Neural cell (in vitro differentiated cells): Measurements from ENCODE around the gene MACROH2A1.

Experiments
- EP300 ChIP-seq: fragments of 450-650 bp; conservative IDR thresholded peaks from 2 replicates; pipeline ENCODE4 v1.6.1; 2014; ENCODE audit warnings: antibody characterized with exemption, mild to moderate bottlenecking, moderate library complexity; ENCODE audit not compliant: poor library complexity, severe bottlenecking
- EZH2 ChIP-seq: fragments of 200-600, 300-800 bp; shearing (Covaris generic), sonication (generic); IDR thresholded peaks from 2 replicates; pipeline ENCODE4 v1.6.1; 2014; ENCODE audit warnings: antibody characterized with exemption, low read length, borderline replicate concordance, mild to moderate bottlenecking; ENCODE audit not compliant: insufficient read depth, poor library complexity, severe bottlenecking
- MXI1 ChIP-seq: fragments of 450-650 bp; conservative IDR thresholded peaks from 2 replicates; pipeline ENCODE4 v1.6.1; 2014; ENCODE audit warnings: antibody characterized with exemption, mild to moderate bottlenecking; ENCODE audit not compliant: poor library complexity, severe bottlenecking
- TF ChIP-seq, protein P1 (sequence below): IDR thresholded peaks from 2 replicates; pipeline ENCODE4 v1.6.1; 2012; ENCODE audit warnings: borderline replicate concordance
- TF ChIP-seq, protein P2 (sequence below): fragments of 450-650 bp; IDR thresholded peaks from 2 replicates; pipeline ENCODE4 v1.5.1; 2014; ENCODE audit warnings: antibody characterized with exemption, mild to moderate bottlenecking, moderate library complexity; ENCODE audit not compliant: poor library complexity, severe bottlenecking

DNA sequence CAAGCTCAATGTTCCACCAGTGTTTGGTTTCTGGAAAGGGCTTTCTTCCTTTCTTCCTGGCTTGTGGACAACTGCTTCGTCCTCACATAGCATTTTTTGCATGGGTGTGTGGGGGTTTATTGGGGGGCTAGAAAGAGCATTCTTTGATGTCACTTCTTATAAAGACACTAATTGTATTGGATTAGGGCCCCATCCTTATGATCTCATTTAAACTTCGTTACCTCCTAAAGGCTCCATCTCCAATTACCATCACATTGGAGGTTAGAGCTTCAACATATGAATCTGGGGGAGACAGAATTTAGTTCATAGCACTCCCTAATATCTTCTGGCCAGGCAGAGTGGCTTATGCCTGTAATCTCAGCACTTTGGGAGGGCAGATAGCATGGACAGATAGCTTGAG, 6.1 kb upstream of the MACROH2A1 start:
- TF ChIP-seq, protein P1, sequence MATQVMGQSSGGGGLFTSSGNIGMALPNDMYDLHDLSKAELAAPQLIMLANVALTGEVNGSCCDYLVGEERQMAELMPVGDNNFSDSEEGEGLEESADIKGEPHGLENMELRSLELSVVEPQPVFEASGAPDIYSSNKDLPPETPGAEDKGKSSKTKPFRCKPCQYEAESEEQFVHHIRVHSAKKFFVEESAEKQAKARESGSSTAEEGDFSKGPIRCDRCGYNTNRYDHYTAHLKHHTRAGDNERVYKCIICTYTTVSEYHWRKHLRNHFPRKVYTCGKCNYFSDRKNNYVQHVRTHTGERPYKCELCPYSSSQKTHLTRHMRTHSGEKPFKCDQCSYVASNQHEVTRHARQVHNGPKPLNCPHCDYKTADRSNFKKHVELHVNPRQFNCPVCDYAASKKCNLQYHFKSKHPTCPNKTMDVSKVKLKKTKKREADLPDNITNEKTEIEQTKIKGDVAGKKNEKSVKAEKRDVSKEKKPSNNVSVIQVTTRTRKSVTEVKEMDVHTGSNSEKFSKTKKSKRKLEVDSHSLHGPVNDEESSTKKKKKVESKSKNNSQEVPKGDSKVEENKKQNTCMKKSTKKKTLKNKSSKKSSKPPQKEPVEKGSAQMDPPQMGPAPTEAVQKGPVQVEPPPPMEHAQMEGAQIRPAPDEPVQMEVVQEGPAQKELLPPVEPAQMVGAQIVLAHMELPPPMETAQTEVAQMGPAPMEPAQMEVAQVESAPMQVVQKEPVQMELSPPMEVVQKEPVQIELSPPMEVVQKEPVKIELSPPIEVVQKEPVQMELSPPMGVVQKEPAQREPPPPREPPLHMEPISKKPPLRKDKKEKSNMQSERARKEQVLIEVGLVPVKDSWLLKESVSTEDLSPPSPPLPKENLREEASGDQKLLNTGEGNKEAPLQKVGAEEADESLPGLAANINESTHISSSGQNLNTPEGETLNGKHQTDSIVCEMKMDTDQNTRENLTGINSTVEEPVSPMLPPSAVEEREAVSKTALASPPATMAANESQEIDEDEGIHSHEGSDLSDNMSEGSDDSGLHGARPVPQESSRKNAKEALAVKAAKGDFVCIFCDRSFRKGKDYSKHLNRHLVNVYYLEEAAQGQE: no peak
- TF ChIP-seq EP300 (no peak), MXI1 (no peak), EZH2 (no peak)
- TF ChIP-seq, protein P2, sequence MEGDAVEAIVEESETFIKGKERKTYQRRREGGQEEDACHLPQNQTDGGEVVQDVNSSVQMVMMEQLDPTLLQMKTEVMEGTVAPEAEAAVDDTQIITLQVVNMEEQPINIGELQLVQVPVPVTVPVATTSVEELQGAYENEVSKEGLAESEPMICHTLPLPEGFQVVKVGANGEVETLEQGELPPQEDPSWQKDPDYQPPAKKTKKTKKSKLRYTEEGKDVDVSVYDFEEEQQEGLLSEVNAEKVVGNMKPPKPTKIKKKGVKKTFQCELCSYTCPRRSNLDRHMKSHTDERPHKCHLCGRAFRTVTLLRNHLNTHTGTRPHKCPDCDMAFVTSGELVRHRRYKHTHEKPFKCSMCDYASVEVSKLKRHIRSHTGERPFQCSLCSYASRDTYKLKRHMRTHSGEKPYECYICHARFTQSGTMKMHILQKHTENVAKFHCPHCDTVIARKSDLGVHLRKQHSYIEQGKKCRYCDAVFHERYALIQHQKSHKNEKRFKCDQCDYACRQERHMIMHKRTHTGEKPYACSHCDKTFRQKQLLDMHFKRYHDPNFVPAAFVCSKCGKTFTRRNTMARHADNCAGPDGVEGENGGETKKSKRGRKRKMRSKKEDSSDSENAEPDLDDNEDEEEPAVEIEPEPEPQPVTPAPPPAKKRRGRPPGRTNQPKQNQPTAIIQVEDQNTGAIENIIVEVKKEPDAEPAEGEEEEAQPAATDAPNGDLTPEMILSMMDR: no peak
